ENCODE data around the gene TSFM. TPM values are rescaled to one million over a fixed set of nuclear protein-coding genes. Genes with fewer than 3 reads are reported as not detected.
A peak's percentile ranks its signal among the peaks of the same experiment; 100 is the strongest.

Gene TSFM
- total and polyA plus RNA-seq, 11 donors, result 37.6 to 80.8 (median 45.4) TPM

DNA sequence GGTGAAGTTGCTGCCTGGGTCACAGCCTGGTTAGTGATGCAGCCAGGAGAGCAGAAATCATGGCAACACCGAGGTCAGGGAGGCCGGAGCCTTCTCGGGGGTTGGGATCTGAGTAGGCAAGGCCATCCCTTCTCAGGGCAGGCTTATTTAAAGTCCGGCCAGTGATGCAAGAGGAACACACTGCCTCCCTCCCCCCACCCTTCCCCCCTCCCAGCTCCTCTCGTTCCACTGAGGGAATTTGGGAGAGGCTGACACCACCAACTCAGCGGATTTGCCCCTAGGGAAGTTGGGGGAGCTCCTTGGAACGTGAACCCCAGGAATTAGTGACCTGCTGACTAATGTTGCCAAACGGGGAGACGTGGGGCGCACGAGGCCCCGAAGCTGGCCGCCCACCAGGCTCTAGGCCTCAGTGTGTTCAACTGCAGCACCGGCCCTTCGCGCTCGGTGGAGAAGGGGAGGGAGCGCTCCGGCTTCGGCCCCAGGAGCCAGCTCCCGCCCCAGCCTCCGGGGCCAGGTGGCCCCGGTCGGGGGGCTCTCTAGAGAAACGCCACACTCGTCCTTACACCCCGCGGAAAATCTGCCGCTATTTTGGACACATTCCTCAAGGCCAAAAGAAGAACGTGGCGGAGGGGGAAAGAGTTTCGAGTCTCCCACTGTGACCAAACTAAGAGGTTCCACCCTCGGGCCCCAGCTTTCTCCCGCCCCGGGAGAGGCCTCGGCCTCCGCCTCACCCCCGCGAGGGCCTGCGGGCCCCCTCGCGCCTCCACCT, 62.3 kb downstream of the TSFM start:
- peak overlapping the region; percentile 72 to 100 (median 96) for H3K4me3 ChIP-seq
- intact Hi-C loops (cut with DNase I), result loop anchor here in 5 of 10 donors (1.0 to 5.0 kb wide), 6 partner anchors 12 to 52 kb away; no protein-coding TSS in a partner anchor
- 0 to 2% (median 1%) methylated on average over 15 to 42 of the region's 42 CpGs for WGBS, 4 donors
- no peaks in the 10 kb centered on the region for H3K9me3 ChIP-seq
- peaks cover 29 to 56% (median 49%) of the 10 kb centered on the region in 12 donors for H3K4me1 ChIP-seq
- H3K27me3 ChIP-seq, result no peaks in the 10 kb centered on the region
- TF ChIP-seq POLR2A (IDR thresholded peaks at IDR 0.05), result peak in 1 of 2 donors; percentile 41
- TF ChIP-seq, protein P1, sequence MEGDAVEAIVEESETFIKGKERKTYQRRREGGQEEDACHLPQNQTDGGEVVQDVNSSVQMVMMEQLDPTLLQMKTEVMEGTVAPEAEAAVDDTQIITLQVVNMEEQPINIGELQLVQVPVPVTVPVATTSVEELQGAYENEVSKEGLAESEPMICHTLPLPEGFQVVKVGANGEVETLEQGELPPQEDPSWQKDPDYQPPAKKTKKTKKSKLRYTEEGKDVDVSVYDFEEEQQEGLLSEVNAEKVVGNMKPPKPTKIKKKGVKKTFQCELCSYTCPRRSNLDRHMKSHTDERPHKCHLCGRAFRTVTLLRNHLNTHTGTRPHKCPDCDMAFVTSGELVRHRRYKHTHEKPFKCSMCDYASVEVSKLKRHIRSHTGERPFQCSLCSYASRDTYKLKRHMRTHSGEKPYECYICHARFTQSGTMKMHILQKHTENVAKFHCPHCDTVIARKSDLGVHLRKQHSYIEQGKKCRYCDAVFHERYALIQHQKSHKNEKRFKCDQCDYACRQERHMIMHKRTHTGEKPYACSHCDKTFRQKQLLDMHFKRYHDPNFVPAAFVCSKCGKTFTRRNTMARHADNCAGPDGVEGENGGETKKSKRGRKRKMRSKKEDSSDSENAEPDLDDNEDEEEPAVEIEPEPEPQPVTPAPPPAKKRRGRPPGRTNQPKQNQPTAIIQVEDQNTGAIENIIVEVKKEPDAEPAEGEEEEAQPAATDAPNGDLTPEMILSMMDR (IDR thresholded peaks at IDR 0.05), result no peak
- H3K27ac ChIP-seq, result peak overlapping the region; percentile 97 to 100 (median 100)
- ATAC-seq, result peak; percentile 11 to 63 (median 44)
- DNase-seq, result peak; percentile 76 to 86 (median 78)
- H3K36me3 ChIP-seq, result peaks cover 0 to 6% (median 0%) of the 10 kb centered on the region in 9 donors

DNA sequence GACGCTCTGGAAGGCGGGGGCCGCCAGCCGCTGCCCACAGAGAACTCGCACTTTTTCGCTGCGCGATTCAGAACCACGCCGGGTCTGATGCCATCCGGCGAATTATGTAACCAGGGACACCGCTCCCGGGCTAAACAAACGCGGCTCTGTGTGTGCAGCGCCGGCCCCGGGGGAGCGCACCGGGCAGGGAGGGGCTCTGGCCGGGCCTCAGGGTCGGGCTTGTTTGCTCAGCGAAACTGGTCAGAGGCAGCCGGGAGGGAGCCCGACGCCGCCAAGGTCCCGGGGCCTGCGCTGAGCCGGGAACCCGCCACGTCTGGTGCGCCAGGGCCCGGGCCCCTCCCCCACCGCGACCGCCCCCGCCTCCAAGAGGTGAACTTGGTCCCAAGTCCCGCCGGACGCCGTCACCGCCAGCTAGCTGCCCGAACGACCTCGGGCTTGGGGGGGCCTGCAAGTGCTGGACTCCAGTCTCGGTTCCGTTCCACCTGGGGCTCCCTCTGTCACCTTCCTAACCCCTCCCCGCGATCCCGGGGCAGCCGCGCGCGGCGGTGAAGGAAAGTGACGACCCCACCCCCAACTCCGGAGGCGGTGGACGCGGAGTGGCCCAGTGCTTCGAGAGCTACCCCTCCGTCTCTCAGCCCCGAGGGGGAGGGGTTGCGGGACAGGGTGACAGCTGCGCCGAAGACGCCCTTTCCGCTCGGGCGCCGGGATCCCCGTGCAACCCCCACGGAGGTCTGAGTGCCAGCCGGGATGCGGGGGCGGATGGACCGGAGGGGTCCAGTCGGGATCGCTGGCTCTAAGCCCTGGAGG, 63.1 kb downstream of the TSFM start:
- peak; percentile 3 to 45 (median 32) for ATAC-seq
- WGBS, 4 donors, result 0% methylated on average over 41 to 81 of the region's 81 CpGs
- Histone ChIP-seq H3K27ac (peak overlapping the region; percentile 97 to 100 (median 100)), H3K36me3 (peaks cover 0 to 6% (median 0%) of the 10 kb centered on the region in 9 donors), H3K9me3 (no peaks in the 10 kb centered on the region), H3K27me3 (no peaks in the 10 kb centered on the region), H3K4me1 (peaks cover 25 to 49% (median 44%) of the 10 kb centered on the region in 12 donors), H3K4me3 (peak overlapping the region; percentile 72 to 100 (median 96))
- no peak for TF ChIP-seq POLR2A (IDR thresholded peaks at IDR 0.05)
- TF ChIP-seq, protein P1 (IDR thresholded peaks at IDR 0.05), result no peak
- DNase-seq, result peak; percentile 81 to 90 (median 84)
- intact Hi-C loops (cut with DNase I), result loop anchor here in 8 of 10 donors (1.0 to 5.0 kb wide), 7 partner anchors 19 to 52 kb away; no protein-coding TSS in a partner anchor

DNA sequence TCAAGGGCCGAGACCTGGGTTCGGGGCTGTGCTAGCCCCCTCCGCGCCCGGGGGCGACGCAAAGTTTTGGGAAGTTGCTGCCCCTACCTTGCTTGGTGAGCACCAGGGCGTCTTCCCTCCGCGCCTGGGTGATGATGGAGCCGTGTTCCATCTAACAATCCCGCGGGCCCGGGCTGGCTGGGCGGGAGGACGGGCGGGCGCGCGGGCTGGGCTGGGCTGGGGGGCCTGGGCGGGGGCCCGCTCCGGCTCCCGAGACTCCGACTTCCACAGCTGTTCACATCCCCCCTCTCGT, 63.6 kb downstream of the TSFM start:
- 0% methylated on average over 5 to 26 of the region's 26 CpGs for WGBS, 4 donors
- intact Hi-C loops (cut with DNase I), result loop anchor here in 5 of 10 donors (2.0 to 5.0 kb wide), 5 partner anchors 19 to 51 kb away; no protein-coding TSS in a partner anchor
- Histone ChIP-seq H3K36me3 (peaks cover 0 to 6% (median 0%) of the 10 kb centered on the region in 9 donors), H3K9me3 (no peaks in the 10 kb centered on the region), H3K27ac (peak overlapping the region; percentile 97 to 100 (median 100)), H3K4me3 (peak overlapping the region; percentile 72 to 100 (median 96)), H3K27me3 (no peaks in the 10 kb centered on the region), H3K4me1 (peaks cover 21 to 49% (median 44%) of the 10 kb centered on the region in 12 donors)
- ATAC-seq, result peak in 1 of 4 donors; percentile 27
- DNase-seq, result no peak
- no peak for TF ChIP-seq POLR2A (IDR thresholded peaks at IDR 0.05)
- TF ChIP-seq, protein P1 (IDR thresholded peaks at IDR 0.05), result no peak
